ENCODE measurements around the gene FALEC. TPM values are rescaled to one million over a fixed set of nuclear protein-coding genes. Genes with fewer than 3 reads are reported as not detected.

FALEC gene
- total and polyA plus RNA-seq, 9 of the 15 experiments (the other 6 are each of a cell fraction or from before 2014, with no cell fraction given) = 0.15 to 1.8 (median 0.53) TPM; not detected in 5

GRCh38 chr1:150560011-150560438 lies 44.5 kb downstream of the FALEC start (continued):
- peak; percentile 86 to 95 (median 92) for TF ChIP-seq CTCF (IDR thresholded peaks at IDR 0.05 in 2 of 3, conservative IDR thresholded peaks at IDR 0.05 in 1 of 3; ENCODE audit: insufficient read depth in 2 of 3, low read depth in 1 of 3, low read length in 3 of 3)
- 0 out of 2 replicates have a peak, but pooled peaks have one; percentile 13 for TF ChIP-seq HCFC1 (IDR thresholded peaks at IDR 0.05; ENCODE audit: low read depth, low read length)
- peak; percentile 44; the same call in 1 of the 2 replicates for TF ChIP-seq REST (IDR thresholded peaks at IDR 0.05; ENCODE audit: borderline replicate concordance)
- TF ChIP-seq REST (CRISPR knock-in tag; IDR thresholded peaks at IDR 0.05; ENCODE audit: low read depth) = no peak
- peak; percentile 72 for TF ChIP-seq CTCFL (IDR thresholded peaks at IDR 0.05; ENCODE audit: borderline replicate concordance, insufficient read depth, low read depth, low read length, poor library complexity, severe bottlenecking)
- TF ChIP-seq RAD21 (CRISPR knock-in tag; conservative IDR thresholded peaks at IDR 0.05 in 1 of 2, IDR thresholded peaks at IDR 0.05 in 1 of 2) = peak; percentile 43 to 67
- TF ChIP-seq E2F6 (IDR thresholded peaks at IDR 0.05; ENCODE audit: borderline replicate concordance in 1 of 2, extremely low read depth in 1 of 2, insufficient read depth in 1 of 2, insufficient read length in 1 of 2, low read depth in 1 of 2, low read length in 1 of 2, poor library complexity in 1 of 2, severe bottlenecking in 1 of 2) = peak; percentile 21 to 81

Data from K562 (cell line).